ENCODE results near the gene LRRC56.
A peak's percentile ranks its signal among the peaks of the same experiment; 100 is the strongest.
"Not testable (repeated sequence)": the region's sequence is repeated elsewhere in the genome, so short reads cannot be mapped to it uniquely, and the experiment has no call there.

The LRRC56 gene

DNA sequence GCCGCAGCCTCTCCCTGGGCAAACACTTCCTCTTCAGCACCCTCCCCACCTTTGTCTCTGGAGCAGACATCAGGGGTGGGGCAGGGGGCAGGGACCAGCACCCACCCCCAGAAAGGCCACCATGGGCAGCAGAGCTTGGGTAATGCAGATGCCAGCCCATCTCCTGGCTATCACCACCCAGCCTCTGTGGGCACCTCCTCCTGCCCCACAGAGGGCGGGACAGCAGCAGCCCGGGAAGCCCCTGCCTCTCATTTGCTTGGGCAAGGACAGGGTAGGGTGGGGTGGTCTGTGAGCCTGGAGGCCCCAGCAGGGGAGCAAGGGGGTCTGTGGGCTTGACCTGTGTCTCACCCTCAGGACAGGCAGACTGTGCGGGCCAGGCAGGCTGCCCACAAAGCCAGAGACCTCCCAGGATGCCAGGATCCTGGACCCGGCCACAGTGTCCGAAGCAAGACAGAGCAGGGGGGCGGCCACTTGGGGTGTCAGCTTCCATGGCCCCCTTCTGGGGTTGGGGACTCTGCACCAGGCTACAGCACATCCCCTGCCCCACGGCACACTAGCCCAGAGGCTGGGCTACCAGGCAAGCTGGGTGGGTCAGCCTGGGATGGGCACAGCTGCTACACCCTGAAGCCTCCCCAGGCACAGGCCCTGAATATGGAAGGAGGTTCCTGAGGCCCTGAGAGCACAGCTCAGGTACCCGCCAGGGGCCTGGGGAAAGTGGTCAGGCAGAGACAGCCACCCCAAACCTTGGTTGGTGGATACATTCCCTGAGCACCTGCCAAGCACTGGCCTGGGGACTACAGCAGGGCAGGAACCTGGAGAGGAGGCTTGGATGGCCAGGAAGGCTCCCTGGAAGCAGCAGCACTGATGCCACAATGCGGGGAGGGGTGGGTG is 34.8 kb upstream of the LRRC56 start:
- no peak for DNase-seq

DNA sequence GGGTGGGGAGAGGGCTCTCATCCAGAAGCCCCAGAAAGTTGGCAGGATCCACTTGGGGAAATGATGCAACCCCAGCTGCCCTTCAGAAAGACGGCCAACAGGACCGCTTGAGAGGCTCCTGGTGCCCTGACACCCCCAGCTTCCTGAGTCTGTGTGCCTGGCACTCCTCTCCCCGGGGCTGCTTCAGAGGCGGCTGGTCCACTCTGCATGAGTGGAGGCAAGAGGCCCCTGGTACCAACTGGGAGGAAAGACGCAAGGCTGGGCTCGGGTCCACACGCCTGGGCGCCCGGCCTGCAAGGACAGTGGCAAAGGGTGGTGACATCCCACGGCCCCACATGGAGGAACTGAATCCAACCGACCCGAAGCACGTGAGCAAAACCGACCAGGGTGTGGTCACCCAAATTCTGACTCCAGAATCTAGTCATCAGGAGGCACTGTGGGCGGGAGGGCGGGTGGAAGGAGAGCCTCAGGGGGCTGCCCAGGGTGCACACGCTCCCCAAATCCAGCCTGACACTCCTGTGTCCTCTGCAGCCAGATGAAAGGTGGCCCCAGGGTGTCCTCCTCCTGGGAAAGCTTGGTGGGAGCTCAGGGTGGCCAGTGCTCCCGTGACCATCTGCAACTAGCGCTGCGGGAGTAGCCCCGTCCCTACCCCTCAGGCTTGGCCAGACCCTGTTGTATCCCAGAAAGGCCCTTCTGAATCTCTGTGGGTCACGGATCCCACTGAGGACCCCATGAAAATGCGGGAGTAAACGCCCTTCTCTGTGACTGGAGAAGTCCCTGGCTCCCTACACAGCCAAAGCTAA is 33.9 kb upstream of the LRRC56 start:
- DNase-seq: no peak

DNA sequence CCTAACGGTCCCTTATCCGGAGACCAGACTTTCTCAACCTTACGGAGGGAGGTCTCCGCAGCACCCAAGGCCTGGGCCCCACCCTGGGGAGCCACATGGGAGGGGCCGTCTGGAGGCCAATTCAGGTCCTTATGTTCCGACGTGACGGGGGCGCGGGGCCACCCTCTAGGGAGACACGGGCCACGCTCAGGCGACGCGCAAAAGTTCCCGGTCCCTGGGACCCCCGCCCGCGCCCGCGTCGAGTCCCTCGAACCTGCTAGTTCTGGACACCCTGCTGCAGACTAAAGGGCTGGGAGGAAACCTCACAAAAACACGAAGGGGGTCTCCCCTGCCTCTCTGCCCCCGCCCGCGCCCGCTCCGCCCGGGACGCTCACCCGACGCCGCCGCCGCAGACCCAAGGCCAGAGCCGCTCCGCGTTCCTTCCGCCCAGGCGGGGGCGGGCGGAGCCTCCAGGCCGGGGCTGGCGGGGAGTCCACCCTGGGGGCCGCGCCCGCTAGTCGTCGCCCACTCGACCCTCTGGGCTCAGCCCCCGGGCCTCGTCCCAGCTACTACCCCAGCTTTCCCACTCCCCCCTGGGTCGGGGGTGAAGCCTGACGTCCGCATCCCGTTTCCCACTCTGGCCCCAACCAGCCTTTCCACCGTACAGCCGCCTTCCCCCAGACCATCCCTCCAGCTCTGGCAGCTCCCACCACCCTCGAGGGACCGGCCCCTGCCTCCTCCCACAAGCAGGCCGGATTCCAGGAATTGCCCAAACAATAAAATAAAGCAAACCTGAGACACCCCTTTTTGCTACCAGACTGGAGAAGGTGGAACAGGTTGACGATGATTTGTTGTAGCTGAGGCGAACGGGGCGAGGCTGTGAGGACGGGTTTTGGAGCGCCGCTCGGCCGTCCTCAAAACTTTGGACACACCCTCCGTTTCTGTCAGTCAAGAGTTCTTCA is 33.0 kb upstream of the LRRC56 start:
- DNase-seq: no peak

DNA sequence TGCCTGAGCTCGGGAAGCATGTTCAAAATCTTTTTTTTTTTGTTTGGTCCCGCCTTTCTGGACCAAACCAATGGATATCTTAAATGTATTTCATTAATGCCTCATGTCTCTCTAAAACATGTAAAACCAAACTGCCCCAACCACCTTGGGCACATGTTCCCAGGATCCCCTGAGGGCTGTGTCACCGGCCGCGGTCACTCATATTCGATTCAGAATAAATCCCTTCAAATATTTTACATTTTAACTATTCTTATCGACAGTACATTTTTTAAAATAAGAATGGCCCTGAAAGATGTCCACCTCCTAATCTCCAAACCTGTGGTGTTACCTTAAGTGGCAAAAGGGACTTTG is 32.4 kb upstream of the LRRC56 start:
- no peak for DNase-seq

GRCh38 chr11:506238-506994 is 30.9 kb upstream of the LRRC56 start:
- DNase-seq: peak; percentile 40

- DNase-seq: peak; percentile 39
Measured at GRCh38 chr11:506995-507726, 30.2 kb upstream of the LRRC56 start, which contains the start of gene RNH1. Gene RNH1 (minus strand): TSS chr11:507242. CDS start chr11:502162, 5,080 bp downstream.

GRCh38 chr11:507727-508515 is 29.4 kb upstream of the LRRC56 start:
- no peak for DNase-seq

- no peak for DNase-seq
Measured at GRCh38 chr11:508956-509355, 28.4 kb upstream of the LRRC56 start.

GRCh38 chr11:512761-513595 is 24.3 kb upstream of the LRRC56 start:
- DNase-seq: no peak

GRCh38 chr11:514606-515005 is 22.7 kb upstream of the LRRC56 start:
- no peak for DNase-seq

DNA sequence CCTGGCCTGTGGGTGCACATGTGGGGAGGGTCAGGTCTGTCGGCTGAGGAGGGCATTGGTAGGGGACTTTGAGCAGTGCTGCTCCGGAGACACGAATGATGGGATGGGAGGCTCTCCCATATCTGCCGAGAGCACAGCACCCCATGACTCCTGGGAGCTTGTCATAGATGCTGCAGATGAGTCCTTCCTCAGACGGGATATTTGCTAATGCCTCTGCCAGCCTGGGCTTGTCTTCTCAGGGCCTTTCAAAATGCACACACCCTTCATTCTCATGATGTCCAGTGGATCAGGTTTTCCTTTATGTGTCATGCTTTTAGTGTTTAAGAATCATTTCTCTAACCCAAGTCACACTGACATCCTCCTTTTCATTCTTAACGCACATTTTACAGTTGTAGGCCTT is 22.2 kb upstream of the LRRC56 start:
- no peak for DNase-seq

- DNase-seq: no peak
Measured at GRCh38 chr11:516400-516799, 20.9 kb upstream of the LRRC56 start.

DNA sequence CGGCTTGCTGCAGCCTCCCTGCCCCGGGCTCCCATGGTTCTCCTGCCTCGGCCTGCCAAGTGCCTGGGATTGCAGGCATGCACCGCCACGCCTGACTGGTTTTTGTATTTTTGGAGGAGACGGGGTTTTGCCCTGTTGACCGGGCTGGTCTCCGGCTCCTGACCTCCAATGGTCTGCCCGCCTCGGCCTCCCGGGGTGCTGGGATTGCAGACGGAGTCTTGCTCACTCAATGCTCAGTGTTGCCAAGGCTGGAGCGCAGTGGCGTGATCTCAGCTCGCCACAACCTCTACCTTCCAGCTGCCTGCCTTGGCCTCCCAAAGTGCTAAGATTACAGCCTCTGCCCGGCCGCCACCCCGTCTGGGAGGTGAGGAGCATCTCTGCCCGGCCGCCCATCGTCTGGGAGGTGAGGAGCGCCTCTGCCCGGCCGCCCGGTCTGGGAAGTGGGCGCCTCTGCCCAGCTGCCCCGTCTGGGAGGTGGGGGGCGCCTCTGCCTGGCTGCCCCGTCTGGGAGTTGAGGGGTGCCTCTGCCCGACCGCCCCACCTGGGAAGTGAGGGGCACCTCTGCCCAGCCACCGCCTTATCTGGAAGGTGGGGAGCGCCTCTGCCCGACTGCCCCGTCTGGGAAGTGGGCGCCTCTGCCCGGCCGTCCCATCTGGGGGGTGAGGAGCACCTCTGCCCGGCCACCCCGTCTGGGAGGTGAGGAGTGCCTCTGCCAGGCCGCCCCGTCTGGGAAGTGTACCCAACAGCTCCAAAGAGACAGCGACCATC is 20.2 kb upstream of the LRRC56 start:
- not testable (repeated sequence) for DNase-seq

GRCh38 chr11:518463-519202 is 18.7 kb upstream of the LRRC56 start:
- no peak for DNase-seq

DNA sequence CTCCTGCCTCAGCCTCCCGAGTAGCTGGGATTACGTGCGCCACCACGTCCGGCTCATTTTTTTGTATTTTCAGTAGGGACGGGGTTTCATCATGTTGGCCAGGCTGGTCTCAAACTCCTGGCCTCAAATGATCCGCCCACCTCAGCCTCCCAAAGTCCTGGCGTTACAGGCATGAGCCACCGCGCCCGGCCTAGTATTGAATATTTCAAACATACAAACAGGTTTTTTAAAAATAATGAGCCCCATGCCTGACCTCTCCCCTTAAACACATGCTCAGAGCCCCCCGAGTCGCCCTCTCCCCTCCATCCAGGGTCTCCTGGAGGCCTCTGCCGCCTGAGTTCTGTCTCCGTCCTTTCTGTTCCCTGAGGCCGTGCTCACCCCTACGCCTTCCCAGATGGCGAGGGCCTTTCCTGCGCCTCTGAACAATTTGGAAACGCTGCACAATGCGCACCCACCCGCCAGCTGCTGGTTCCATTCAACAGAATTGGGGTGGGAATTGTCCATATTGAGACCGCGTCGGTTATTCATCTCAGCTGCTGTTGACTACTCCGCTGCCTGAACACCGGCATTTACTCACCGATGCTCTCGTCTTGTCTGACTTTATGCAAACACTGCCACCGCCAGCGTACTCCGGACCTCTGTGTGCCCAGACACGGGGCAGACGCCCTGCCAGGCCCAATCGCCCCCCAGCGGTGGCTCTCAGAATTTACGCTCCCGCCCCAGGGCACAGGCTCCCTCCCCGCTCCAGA is 16.7 kb upstream of the LRRC56 start:
- no peak for DNase-seq

GRCh38 chr11:521177-521688 is 16.1 kb upstream of the LRRC56 start:
- DNase-seq: no peak

GRCh38 chr11:526192-526591 is 11.1 kb upstream of the LRRC56 start:
- DNase-seq: no peak

All from DMS79 treated with DMSO at 0.1 percent for 48 hours (cell line).